Measurements from ENCODE around the gene GOLGA3. TPM values are rescaled to one million over a fixed set of nuclear protein-coding genes. Genes with fewer than 3 reads are reported as not detected.
"Not testable (repeated sequence)": the region's sequence is repeated elsewhere in the genome, so short reads cannot be mapped to it uniquely, and the experiment has no call there.

The GOLGA3 gene
- total and polyA plus RNA-seq, 10 of the 15 experiments (the other 5 are each of a cell fraction or from before 2014, with no cell fraction given) = 2.0 to 42.7 (median 15.2) TPM

DNA sequence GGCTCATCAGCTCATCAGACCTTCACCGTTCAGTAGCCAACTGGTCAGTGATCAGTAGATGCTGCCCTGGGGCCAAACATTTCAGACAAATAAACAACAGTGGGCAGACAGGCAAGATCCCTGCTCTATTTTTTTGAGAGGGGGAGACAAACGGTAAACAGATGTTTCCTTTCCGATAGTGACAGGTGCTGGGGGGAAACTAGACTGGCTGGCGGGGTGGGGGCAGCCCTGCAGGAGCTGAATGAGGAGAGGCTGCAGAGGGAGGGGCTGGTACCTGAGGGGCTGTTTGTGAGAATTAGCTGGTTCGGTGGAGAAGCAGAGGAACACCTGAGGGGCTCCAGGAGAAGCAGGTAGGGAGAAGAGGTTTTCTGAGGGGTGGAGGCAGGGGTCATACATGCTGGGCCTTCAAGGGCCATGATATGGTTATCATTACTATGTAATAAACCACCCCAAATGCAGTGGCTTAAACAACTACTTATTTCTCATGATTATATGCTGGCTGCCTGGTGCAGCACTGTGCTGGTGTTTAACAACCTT, 8.2 kb upstream of the GOLGA3 start (continued):
- TF ChIP-seq, protein P1, sequence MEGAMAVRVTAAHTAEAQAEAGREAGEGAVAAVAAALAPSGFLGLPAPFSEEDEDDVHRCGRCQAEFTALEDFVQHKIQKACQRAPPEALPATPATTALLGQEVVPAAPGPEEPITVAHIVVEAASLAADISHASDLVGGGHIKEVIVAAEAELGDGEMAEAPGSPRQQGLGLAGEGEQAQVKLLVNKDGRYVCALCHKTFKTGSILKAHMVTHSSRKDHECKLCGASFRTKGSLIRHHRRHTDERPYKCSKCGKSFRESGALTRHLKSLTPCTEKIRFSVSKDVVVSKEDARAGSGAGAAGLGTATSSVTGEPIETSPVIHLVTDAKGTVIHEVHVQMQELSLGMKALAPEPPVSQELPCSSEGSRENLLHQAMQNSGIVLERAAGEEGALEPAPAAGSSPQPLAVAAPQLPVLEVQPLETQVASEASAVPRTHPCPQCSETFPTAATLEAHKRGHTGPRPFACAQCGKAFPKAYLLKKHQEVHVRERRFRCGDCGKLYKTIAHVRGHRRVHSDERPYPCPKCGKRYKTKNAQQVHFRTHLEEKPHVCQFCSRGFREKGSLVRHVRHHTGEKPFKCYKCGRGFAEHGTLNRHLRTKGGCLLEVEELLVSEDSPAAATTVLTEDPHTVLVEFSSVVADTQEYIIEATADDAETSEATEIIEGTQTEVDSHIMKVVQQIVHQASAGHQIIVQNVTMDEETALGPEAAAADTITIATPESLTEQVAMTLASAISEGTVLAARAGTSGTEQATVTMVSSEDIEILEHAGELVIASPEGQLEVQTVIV (IDR thresholded peaks at IDR 0.05; ENCODE audit: borderline replicate concordance, partially characterized antibody) = no peak
- TF ChIP-seq, protein P2, sequence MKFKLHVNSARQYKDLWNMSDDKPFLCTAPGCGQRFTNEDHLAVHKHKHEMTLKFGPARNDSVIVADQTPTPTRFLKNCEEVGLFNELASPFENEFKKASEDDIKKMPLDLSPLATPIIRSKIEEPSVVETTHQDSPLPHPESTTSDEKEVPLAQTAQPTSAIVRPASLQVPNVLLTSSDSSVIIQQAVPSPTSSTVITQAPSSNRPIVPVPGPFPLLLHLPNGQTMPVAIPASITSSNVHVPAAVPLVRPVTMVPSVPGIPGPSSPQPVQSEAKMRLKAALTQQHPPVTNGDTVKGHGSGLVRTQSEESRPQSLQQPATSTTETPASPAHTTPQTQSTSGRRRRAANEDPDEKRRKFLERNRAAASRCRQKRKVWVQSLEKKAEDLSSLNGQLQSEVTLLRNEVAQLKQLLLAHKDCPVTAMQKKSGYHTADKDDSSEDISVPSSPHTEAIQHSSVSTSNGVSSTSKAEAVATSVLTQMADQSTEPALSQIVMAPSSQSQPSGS (IDR thresholded peaks at IDR 0.05; ENCODE audit: low read length) = no peak
- TF ChIP-seq SMAD5 (IDR thresholded peaks at IDR 0.05; ENCODE audit: low read depth) (no peak), HCFC1 (IDR thresholded peaks at IDR 0.05; ENCODE audit: low read length) (no peak), RCOR1 (conservative IDR thresholded peaks at IDR 0.05; ENCODE audit: low read depth, low read length) (no peak), NBN (IDR thresholded peaks at IDR 0.05) (no peak), NFIC (IDR thresholded peaks at IDR 0.05; ENCODE audit: low read depth, low read length) (no peak), CHD4 (IDR thresholded peaks at IDR 0.05) (no peak)
- TF ChIP-seq, protein P3, sequence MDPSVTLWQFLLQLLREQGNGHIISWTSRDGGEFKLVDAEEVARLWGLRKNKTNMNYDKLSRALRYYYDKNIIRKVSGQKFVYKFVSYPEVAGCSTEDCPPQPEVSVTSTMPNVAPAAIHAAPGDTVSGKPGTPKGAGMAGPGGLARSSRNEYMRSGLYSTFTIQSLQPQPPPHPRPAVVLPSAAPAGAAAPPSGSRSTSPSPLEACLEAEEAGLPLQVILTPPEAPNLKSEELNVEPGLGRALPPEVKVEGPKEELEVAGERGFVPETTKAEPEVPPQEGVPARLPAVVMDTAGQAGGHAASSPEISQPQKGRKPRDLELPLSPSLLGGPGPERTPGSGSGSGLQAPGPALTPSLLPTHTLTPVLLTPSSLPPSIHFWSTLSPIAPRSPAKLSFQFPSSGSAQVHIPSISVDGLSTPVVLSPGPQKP (IDR thresholded peaks at IDR 0.05; ENCODE audit: low read depth, low read length) = no peak

DNA sequence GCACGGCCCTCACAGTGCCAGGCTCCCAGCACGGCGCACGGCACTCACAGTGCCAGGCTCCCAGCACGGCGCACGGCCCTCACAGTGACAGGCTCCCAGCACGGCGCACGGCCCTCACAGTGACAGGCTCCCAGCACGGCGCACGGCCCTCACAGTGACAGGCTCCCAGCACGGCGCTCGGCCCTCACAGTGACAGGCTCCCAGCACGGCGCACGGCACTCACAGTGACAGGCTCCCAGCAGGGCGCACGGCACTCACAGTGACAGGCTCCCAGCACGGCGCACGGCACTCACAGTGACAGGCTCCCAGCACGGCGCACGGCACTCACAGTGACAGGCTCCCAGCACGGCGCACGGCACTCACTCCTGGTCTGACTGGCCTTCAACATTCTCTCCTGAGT, 7.6 kb upstream of the GOLGA3 start:
- in situ Hi-C loops (cut with MboI); H3K4me1 ChIP-seq (ENCODE audit: control insufficient read depth, insufficient read depth, low read length); H3K4me3 ChIP-seq; H3K9me3 ChIP-seq (replicated peaks; ENCODE audit: control insufficient read depth, insufficient read depth, low read length); SMC1A ChIA-PET (ENCODE audit: uncharacterized antibody, unreplicated experiment); POLR2A ChIA-PET; ATAC-seq; intact Hi-C loops (cut with micrococcal nuclease; ENCODE audit: unreplicated experiment); H3K27me3 ChIP-seq (replicated peaks in 1 of 2; ENCODE audit: control insufficient read depth in 2 of 2, insufficient read depth in 2 of 2, low read length in 1 of 2); H3K36me3 ChIP-seq (ENCODE audit: control insufficient read depth in 2 of 2, insufficient read depth in 2 of 2, low read length in 1 of 2); FAIRE-seq; H3K9ac ChIP-seq (ENCODE audit: control insufficient read depth, insufficient read depth, low read length); H2AFZ ChIP-seq (ENCODE audit: control insufficient read depth, low read depth, low read length); H4K20me1 ChIP-seq (ENCODE audit: control insufficient read depth, insufficient read depth); H3K79me2 ChIP-seq (ENCODE audit: control insufficient read depth, insufficient read depth, low read length); H3K4me2 ChIP-seq (ENCODE audit: control insufficient read depth, insufficient read depth); DNase-seq (ENCODE audit: low read depth, low spot score); RAD21 ChIA-PET (ENCODE audit: unreplicated experiment); H3K27ac ChIP-seq (ENCODE audit: control insufficient read depth, insufficient read depth); BruUV-seq (replicated peaks): not testable (repeated sequence)
- 98% methylated on average over 25 of the region's 30 CpGs for WGBS (ENCODE audit: insufficient coverage, insufficient replicate concordance, low lambda C conversion rate, missing lambda C conversion rate)
- CTCF ChIA-PET = interaction anchor here (0.6 kb wide), 1 partner anchor 66 kb away, joined by 4 read pairs; no protein-coding TSS in a partner anchor

Measured in GM12878 (cell line).